D341Med (cell line): Measurements from ENCODE around the gene IGFBP6.

Experiments used
- DNase-seq: peaks from one replicate; pipeline ENCODE4 v3.0.0; 2012; ENCODE audit warnings: low spot score

IGFBP6 gene

DNA sequence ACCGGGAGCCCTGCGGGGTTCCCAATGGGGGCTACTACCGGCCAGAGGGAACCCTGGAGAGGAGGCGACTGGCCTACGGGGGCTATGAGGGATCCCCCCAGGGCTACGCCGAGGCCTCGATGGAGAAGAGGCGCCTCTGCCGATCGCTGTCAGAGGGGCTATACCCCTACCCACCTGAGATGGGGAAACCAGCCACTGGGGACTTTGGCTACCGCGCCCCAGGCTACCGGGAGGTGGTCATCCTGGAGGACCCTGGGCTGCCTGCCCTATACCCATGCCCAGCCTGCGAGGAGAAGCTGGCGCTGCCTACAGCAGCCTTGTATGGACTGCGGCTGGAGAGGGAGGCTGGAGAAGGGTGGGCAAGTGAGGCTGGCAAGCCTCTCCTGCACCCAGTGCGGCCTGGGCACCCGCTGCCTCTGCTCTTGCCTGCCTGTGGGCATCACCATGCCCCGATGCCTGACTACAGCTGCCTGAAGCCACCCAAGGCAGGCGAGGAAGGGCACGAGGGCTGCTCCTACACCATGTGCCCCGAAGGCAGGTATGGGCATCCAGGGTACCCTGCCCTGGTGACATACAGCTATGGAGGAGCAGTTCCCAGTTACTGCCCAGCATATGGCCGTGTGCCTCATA, 37.9 kb upstream of the IGFBP6 start:
- DNase-seq, result peak; percentile 22

DNA sequence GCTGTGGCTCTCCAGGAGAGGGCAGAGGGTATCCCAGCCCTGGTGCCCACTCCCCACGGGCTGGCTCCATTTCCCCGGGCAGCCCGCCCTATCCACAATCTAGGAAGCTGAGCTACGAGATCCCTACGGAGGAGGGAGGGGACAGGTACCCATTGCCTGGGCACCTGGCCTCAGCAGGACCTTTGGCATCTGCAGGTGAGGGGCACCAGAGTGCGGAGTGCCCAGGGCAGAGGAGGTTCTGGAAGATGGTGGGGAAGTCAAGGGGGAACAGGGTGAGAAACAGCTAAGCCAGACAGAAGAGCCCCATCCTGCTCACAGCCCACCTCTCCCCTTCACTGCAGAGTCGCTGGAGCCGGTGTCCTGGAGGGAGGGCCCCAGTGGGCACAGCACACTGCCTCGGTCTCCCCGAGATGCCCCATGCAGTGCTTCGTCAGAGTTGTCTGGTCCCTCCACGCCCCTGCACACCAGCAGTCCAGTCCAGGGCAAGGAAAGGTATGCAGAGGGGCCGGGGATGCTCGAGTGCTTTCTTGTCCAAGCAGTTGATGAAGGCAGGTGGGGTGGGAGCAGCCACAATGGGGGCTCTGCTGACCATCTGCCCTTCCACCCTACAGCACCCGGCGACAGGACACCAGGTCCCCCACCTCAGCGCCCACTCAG, 37.3 kb upstream of the IGFBP6 start:
- no peak for DNase-seq

DNA sequence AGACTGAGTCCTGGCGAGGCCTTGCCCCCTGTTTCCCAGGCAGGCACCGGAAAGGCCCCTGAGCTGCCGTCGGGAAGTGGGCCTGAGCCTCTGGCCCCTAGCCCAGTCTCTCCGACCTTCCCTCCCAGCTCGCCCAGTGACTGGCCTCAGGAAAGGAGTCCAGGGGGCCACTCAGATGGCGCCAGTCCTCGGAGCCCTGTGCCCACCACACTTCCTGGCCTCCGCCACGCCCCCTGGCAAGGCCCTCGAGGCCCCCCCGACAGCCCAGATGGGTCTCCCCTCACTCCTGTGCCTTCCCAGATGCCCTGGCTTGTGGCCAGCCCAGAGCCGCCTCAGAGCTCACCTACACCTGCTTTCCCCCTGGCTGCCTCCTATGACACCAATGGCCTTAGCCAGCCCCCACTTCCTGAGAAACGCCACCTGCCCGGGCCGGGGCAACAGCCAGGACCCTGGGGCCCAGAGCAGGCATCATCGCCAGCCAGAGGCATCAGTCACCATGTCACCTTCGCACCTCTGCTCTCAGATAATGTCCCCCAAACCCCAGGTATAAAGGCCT, 36.7 kb upstream of the IGFBP6 start:
- no peak for DNase-seq

DNA sequence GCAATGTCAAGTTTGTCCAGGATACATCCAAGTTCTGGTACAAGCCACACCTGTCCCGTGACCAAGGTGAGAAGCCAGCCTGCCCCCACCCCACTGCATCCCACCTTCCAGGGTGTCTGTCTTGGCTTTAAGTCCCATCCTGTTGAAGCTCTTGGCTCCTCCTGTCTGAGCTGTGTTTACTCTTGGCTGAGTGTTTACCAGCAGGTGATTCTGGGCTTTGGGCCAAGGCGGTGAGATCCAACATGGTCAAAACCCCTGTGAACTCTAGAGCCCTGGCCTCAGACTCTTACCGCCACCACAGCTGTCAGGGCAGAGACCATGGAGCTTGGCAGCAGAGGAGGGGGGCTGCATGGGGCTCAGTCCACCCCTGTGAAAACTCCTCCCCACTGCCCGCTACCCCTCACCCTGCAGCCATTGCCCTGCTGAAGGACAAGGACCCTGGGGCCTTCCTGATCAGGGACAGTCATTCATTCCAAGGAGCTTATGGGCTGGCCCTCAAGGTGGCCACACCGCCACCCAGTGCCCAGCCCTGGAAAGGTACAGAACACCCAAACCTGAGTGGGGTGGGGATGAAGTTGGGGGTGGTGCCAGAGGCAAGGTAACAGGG, 36.0 kb upstream of the IGFBP6 start:
- DNase-seq, result no peak

DNA sequence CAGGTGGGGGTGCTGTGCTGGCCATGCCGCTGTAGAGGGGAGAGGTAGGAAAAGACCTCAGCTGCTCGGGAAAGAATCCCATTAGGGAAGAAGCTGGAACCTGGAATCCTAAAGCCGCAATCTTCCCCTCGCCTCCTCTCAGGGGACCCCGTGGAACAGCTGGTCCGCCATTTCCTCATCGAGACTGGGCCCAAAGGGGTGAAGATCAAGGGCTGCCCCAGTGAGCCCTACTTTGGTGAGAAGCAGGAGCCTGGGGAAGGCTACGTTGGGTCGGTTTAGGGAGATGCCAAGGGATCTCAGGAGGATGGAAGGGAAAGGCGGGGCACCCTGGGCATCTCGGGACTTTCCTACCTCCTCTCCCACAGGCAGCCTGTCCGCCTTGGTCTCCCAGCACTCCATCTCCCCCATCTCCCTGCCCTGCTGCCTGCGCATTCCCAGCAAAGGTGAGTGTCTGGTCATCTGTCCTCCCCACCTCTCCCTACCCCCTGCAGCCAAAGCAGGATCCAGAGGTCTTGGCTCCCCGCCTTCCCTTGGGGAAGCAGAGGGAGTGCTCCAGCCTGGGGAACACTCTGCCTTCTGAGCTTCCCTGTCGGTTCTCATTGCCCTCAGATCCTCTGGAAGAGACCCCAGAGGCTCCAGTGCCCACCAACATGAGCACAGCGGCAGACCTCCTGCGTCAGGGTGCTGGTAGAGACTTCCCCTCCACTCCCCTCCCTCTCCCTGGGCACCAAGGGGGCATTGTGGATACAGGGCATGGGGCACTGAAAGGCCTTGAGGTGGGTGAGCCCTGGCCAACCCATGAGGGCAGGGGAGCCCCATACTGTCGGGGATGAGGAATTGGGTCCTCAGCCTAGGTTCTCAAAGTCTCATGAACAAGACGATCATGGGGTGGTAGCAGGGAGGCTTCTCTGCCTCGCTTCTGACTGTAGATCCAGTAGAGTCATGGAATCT, 35.2 kb upstream of the IGFBP6 start:
- DNase-seq, result no peak

DNA sequence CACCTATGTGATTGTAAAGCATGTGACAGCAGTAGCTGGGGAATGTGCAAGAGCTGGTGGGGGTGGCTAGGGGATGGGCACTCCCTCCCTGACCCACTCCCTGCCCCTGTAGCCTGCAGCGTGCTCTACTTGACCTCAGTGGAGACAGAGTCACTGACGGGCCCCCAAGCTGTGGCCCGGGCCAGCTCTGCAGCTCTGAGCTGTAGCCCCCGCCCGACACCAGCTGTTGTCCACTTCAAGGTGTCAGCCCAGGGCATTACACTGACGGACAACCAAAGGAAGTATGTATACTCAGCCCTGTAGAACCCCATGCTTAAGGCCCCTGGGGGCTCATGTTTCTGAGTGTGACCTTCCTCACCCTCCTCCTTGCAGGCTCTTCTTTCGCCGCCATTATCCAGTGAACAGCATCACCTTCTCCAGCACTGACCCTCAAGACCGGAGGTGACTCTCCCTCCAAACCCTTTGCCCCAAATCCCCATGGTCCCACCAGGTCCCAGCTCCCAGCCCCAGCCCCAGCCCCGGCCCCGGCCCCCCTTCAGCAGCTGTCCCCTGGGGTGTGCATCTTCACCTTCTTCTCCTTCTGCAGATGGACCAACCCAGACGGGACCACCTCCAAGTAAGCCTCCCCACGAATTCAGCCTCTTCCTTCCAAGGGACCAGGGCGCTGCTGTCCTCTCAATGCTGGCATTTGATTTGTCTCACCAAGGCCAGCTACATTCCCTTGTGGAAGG, 34.3 kb upstream of the IGFBP6 start:
- DNase-seq, result no peak

DNA sequence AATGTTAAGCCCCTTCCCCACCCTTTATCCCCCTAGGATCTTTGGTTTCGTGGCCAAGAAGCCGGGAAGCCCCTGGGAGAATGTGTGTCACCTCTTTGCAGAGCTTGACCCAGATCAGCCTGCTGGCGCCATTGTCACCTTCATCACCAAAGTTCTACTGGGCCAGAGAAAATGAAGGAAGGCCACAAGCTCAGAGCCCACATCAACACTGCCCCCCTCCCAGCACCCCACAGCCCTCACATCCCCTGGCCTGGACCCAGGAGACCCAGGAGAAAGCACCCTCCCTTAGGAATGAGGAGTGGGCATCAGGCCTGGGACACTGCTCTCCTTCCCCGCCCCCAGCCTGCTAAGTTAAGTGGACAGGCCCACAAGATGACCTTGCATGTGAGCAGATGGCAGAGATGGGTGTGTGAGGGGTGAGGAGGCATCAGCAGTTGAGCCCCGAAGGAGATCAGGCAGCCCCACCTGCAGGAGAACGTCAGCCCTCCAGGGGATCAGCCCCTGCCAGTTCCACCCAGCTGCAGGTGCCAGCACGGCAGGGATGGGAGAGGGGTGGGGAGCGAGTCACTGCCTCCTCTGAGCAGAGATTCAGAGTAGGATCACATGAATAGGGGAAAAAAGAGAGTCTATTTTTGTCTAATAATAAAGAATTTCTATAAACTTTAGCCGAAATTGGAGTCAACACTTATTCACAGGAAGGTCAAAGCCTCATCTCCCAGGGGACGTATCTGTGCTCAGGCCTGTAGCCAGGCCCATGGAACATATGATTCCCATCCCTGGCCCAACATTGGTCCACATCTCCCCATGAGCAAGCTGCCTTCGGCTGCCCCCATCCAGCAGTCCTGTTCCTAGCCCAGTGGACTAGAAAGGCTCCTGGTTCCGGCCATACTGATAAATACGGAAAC, 33.5 kb upstream of the IGFBP6 start:
- DNase-seq, result no peak

DNA sequence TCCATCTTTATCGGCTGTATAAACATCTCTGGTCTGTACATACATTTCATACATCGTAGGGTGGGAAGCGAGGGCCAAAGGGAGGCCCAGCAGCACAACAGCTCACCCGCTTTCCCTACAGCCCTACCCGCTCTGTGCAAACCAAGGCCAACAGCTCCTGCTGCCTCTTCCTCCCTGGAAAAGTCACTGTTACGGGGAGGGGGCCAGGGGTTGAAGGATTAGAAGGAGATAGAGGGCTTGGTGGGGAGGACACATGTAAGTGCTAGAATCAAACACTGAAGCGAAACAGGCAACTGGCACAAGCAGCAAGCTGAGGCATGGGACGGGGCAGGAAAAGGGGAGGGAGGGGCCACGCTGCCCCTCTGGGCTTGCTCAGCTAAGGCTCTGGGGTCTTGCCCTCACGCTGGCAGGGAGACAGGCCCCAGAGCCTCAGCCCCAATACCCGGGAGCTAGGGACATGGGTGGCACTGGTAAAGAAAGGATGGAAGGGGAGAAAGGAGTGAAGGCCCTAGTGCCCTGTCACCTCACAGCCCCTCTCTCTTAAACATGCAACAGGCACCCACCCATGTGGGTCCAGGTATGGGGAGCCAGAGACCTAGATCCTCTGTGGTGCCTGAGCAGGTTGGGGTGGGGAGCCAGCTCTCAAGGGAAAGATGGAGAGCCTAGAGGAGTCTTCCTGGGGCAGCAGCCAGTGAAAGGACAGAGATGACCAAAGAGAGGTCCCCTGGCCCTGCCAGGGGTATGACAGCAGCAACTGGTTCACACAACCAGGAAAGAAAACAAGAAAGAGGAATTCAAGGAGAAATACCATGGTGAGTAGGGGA, 32.6 kb upstream of the IGFBP6 start:
- no peak for DNase-seq

DNA sequence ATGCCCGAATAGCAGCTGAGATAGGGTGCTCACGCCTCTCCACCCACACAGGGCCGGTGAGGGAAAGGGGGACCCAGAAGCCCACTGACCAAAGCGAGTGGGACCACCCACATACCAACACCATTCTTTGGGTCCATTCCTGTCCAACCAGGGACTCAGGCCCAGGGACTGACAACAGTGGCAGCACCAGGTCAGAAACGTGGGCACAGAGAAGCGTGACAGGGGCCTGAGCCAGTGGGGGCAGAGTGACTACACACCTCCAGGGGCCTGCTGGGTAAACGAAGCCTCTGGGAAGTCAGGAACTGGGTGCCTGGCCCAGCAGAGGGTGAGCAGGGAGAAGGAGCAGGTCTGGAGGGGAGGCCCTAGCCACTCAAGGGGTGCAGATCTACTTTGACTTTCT, 32.0 kb upstream of the IGFBP6 start:
- no peak for DNase-seq

DNA sequence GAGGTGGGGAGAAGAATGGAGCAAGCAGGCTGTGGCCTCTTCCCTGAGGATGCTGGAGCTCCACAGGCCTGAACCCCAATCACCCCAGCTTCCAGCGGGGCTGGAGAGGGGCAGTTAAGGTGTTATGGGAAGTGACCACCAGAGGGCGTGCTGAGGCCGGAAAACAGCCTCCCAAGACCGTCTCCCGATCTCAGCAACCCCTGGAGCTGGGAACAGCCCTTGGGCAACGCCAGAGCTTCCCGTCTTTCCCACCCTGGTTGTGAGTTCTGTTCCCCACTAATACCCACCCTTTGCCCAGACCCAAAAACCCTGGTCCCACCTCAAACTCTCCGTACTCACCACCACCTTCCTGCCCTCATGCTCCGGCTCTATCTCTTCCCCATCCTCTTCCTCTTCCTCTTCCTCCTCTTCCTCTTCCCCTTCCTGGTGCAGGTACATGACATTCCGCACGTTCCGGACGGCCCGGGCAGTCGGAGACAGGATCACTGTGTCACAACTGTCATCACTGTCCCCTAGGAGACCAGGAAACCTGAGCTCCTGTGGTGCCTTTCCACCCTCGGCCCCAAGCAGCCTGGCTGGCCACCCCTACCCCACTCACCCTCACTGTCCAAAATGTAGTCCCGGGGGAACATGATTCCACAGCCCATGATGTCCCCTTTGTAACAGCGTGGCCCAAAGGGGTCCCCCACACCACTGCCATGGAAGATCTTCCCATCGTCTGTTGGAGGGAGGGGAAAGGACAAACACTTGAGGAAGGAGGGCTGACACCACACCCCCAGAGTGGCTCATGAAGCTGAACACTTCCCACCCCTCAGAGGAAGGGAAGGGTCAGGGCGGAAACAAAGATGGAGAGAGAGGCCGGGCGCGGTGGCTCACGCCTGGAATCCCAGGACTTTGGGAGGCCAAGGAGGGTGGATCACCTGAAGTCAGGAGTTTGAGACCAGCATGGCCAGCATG, 31.2 kb upstream of the IGFBP6 start:
- DNase-seq, result peak; percentile 91

DNA sequence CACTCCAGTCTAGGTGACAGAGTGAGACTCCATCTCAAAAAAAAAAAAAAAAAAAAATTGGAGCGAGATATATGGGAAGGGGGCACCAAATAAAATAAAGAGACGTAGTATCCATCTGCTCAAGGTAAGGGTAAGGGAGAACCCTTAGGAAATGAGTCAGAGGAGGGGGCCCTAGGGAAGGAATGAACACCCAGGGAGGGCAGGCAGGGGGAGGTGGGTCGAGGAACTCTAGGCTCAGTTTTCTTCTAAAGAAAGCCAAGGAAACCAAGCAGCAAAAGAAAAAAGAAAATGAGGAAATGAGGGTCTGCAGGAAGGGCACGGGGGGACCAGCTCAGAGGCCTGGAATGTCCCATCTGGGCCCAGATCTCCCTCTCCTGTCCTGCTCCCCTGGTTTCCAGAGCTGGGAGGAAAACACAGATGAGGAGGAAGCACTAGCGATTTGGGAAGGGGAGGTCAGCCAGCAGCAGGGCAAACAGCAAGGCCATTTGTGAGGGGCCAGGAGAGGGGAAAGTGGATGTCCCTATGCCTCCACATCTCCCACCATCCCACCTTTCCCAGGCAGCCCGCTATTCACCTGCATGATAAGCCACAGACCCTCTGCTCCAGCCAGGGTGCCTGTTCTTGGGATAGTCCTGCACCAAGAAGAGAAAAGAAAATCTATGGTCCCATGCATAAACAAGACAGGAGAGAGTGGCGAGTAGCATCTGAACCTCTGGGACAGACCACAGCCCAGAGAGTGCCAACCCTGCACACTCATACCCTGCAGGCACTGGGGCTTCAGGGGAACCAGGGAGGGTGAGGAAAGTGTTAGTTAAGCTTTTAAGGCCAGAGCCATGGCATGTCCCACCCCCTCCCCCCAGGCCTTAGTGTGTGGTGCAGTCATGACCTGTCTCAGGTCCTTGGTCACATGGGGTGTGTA, 30.1 kb upstream of the IGFBP6 start:
- DNase-seq, result no peak

DNA sequence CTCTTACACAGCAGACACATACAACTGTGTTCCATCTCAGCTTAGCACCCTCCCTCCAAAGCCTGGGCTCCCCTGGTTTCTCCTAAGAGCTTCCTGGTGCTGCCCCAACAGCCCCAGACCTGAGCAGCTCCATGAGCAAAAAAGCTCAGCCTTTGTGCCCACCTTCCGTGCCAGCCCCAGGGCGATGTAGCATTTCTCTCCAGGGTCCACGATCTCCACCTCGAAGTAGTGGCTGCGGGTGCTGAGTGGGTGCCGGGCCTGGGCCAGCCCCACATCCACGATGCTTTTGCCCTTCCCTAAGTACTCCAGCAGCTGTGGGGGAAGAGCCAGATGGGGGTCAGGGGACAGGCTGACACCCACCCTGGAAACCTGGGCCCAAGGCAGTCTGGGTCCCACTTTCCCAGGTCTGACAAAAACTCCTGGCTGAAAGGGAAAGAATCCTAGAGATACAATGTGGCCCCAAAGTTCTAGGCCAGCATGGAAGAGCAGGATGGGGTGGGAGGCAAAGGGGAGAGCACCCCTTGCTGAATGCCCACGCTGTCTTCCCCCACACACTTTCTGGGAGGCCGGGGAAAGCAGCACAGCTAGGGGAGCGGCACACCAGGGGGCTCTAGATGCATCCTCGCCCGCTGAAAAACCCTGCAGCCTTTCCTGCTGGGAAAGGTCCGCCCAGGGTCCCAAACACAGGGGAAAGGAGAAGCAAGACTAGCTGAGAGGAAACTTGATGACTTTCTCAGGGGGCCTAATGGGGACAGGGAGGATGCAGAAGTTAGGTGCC, 29.3 kb upstream of the IGFBP6 start:
- no peak for DNase-seq

DNA sequence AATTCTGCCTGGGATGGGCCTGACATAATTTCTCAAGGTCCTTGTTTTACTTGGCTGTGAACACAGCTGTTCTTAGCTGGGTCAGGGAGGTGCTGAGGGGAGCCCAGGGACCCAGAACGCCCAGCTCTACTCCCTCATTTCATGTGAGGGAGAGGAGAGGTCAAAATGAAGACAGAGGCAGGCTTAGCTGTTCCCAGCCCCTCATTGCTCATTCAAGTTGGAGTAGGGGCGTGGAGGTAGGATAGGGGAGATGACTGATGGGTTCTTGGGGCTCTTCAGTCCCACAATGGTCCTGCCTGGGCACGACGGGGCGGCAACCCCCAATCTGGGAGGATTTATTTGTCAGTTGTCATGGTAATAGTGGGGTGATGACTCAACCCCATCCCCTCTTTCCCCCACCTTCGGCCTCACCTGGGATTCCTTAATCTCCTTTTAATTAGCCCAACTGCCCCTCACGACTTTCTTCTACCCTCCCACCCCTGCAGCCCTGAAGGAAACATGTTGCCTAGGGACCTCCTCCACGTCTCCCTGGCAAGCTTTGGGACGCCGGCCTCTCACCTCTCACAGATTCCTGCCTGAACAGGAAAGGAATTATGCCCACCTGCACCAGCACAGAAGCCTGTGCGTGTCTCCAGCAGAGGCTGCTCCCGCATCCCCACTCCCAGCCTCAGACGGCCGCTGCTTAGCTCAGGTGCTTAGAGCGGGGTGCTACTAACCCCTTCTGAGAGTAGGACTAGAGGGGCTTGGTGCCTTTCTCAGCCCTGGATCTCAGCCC, 28.5 kb upstream of the IGFBP6 start:
- DNase-seq, result no peak

DNA sequence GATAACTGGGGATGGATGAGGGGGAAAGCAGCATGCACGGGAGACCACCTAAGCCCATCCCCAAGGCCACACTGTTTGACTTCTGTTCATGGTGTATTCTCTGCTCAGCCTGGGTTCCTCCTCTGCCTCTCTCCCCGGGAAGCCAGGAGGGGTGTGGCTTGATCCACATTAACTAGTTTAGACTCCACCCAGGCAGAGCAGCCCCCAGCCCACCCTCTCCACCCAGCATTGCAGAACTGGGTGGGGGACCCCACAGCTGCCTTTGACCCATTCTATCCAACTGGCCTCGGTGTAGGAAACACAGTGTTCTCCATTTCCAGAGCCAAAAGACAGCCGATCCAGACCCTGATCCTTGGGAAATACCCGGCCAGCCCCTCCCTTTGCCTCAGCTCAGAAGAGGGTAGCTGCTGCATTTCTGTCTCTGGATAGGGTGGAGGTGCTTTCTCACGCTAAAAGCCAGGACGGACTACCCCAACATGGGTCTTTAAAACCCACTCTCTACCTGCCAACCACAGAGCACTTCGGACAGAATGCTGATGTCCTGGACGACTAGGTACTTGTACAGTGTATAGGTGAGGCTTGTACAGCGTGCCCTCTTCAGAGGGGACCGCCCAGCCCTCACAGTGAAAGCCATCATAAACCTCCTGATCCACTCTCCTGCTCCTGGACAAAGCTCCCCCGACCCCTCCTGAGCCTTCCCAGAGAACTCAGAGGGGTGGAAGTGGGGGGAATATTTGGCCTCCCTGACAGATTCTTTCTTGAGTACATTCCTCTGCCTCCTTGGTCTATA, 27.7 kb upstream of the IGFBP6 start:
- DNase-seq, result no peak
